ENCODE results near the gene LCNL1.
A peak's percentile ranks its signal among the peaks of the same experiment; 100 is the strongest.

Gene LCNL1

GRCh38 chr9:136960212-136960937 is 22.4 kb upstream of the LCNL1 start:
- no peak for DNase-seq (ENCODE audit: low spot score)

GRCh38 chr9:136960938-136961275 is 21.9 kb upstream of the LCNL1 start:
- no peak for DNase-seq (ENCODE audit: low spot score)

- no peak for DNase-seq (ENCODE audit: low spot score)
These were observed 21.3 kb upstream of the LCNL1 start for GRCh38 chr9:136961279-136962065.

GRCh38 chr9:136962163-136962562 is 20.6 kb upstream of the LCNL1 start:
- DNase-seq (ENCODE audit: low spot score), result no peak

DNA sequence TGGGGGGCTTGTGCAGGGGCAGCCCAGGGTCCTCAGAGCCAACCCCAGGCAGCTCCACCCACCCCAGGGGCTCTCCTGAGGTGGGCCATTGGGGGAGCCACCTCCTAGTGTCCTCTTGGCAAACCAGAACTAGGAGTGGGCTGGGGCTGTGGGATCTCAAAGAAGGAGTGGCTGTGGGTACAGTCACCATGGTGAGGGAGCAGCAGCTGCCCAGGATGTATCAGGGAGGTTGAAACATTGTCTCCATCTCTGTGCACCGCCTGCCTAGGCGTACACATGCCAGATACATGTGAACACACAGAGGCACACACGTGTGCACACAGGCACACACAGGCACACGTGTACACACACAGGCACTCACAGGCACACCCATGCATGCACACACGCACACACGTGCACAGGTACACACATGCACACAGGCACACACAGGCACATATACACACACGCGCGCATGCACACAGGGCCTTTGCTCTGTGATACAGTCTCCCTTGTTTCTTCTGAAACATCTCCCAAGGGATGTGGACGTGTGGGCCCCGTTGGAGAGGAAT is 20.0 kb upstream of the LCNL1 start:
- no peak for DNase-seq (ENCODE audit: low spot score)

- no peak for DNase-seq (ENCODE audit: low spot score)
These were observed 19.5 kb upstream of the LCNL1 start for GRCh38 chr9:136963341-136963740.

GRCh38 chr9:136963751-136964150 is 19.0 kb upstream of the LCNL1 start:
- no peak for DNase-seq (ENCODE audit: low spot score)

DNA sequence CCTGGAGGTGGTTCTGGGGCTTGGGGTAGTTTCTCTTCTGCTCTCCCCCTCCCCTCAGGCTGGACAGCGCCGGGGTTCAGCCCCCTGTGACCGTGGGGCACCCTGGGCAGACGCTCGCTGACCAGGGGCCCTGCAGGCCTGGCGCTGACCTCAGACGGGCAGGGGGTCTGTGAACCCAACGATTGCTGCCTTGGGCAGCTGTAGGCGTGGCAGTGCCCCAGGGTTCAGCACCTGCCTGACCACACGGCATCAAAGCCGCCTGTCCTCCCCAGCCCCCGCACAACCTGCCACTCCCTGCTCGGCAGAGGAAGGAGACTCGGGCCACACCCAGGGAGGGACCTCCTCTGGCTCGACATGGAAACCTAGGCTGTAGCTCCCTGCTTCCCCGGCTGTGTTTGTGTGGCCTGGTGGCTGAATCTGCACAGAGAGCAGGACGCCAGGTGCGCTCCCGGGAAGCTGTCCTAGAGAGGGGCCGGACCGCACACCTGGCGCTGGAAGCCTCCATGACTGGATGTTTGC is 18.6 kb upstream of the LCNL1 start:
- peak; percentile 95 for DNase-seq (ENCODE audit: low spot score)

DNA sequence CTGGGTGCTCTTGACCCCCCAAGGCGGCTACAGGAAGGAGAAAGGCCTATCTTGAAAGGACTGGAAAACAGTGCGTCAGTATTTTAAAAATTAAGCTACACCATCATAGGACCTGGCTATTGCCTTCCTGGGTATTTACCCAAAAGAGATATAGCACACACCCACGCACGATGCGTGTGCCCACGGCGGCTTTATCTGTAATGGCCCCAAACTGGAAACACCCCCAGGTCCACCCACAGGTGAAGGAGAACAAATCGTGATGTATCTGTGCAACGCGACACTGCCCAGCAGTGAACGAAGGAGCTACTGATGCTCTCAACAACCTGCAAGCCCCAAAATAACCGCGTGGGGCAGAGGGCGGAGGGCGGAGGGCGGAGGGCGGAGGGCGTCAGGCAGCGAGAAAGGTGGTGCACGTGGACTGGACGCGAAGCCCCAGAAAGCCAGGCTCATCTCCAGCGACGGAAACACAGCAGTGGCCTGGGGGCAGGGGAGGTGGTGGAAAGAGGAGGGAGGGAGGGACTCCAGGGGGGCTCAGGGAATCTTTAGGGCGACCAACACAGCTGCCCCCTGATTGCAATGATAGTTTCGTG is 17.9 kb upstream of the LCNL1 start:
- DNase-seq (ENCODE audit: low spot score), result no peak

GRCh38 chr9:136965771-136966484 is 16.9 kb upstream of the LCNL1 start:
- no peak for DNase-seq (ENCODE audit: low spot score)

GRCh38 chr9:136968333-136969127 is 14.3 kb upstream of the LCNL1 start:
- DNase-seq (ENCODE audit: low spot score), result no peak

DNA sequence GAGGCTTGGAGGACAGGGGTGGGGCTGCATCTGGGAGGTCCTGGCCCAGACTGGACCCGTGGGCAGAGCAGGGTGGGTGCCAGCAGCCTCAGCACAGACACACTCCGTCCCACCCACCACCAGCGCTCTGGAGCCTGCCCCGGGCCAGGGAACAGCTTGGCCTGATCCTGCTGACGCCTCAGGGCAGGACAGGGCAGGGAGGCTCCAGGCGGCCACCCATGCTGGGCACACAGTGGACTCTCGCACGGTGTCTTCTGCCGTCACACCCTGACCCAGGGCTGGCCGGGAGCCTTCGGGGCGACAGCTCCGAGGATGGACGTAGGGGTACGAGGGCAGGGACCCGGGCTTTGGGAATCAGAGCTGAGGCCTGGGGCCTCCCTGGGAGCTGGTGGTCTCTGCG is 13.6 kb upstream of the LCNL1 start:
- no peak for DNase-seq (ENCODE audit: low spot score)

DNA sequence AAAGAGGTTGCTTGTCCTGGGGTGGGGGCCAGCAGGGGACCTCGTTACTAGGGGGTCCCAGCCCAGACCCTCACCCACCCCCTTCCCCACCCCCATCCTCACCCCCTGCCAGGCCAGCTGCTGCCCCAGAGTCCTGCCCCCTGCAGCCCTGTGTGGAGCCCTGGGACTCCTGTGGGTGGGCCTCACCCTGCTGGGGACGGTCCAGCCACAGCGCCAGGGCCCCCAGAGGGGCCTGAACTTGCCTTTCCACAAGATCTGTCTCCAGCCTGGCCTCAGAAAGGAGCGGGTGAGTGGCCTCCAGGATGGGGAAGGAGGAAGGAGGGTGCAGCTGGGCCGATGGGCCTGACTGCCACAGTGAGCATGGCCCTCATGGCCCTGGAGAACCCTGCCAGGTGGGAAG is 13.0 kb upstream of the LCNL1 start:
- no peak for DNase-seq (ENCODE audit: low spot score)

DNA sequence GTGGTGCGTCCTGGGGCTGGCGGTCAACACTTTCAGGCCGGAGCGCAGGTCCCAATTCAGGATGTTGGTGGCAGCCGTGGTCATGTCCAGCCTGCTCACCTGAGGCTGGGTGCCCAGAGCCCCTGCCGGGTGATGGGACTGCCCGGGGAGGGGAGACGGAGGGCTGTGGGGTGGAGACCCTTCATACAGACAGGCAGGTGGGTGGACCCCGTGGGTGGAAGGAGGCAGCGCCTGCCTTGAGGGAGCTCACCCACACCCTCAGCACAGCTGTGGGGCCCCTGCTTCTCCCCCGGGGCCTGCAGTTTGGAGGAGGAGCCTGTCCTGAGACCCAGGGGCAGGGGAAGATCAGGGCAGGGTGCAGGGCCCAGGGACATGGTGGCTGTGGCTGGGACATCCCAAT is 12.4 kb upstream of the LCNL1 start:
- no peak for DNase-seq (ENCODE audit: low spot score)

GRCh38 chr9:136971746-136972145 is 11.0 kb upstream of the LCNL1 start:
- no peak for DNase-seq (ENCODE audit: low spot score)

- no peak for DNase-seq (ENCODE audit: low spot score)
These were observed 10.5 kb upstream of the LCNL1 start for GRCh38 chr9:136972335-136972734.

GRCh38 chr9:136972743-136973142 is 10.1 kb upstream of the LCNL1 start:
- DNase-seq (ENCODE audit: low spot score), result no peak

GRCh38 chr9:136973618-136974617 is 8.9 kb upstream of the LCNL1 start:
- DNase-seq (ENCODE audit: low spot score), result no peak

DNA sequence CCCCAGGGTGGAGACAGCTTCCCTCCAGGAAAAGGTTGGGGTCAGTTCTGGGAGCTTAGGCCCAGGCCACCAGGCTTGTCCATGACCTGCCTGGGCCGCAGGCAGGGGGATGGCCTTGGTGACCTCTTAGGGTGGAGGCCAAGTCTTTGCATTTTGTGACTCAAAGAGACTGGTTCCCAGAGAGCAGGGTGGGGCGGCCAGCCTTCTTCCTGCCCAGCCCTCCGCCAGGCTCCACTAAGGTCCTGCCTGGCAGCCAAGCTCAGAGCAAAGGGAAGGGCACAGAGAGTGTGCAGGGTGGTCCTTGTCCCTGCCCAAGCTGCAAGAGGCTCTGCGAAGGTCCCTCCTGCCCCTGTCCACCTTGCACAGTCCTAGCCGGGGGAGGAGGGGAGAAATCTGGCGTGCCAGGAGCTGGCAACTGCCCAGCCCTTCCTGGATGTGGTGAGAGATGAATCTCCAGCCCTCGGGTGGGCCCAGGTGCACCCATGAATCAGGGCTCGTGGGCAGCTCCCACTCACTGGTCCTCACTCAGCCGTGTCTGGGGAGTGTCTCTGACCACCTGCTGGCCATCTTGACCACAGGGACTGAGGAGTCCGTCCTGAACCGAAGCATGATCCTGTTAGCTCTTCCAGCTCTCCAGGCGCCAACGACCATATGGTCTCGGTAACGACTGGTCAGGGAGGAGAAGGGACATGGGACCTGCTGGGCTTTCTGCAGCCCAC is 7.8 kb upstream of the LCNL1 start:
- no peak for DNase-seq (ENCODE audit: low spot score)
